H1 (cell line): ENCODE measurements around the gene KCTD15. TPM values are rescaled to one million over a fixed set of nuclear protein-coding genes. Genes with fewer than 3 reads are reported as not detected.

Experiments
- E2F6 ChIP-seq: IDR thresholded peaks from 2 replicates; pipeline ENCODE4 v1.6.1; 2012; ENCODE audit warnings: inconsistent platforms
- HDAC6 ChIP-seq: IDR thresholded peaks from one replicate; pipeline ENCODE4 v1.7.1; 2012; ENCODE audit warnings: low read depth, mild to moderate bottlenecking, inconsistent platforms, low read length, moderate library complexity
- polyA plus RNA-seq, 7 experiments: library from polyadenylated mRNA; depleted of rRNA in 3 of 7; stranded (reverse) in 5 of 7; unstranded in 2 of 7; fragments of >200 nt in 5 of 7; fragments of 200-250 nt in 2 of 7; gene quantifications; 1 replicate in 5 of 7; 2 replicates in 1 of 7; 4 replicates in 1 of 7; pipeline versions ENCODE4 v1.2.1 to v1.2.3, GENCODE V29; 2011 to 2013; ENCODE audit warnings: missing spikeins in 2 of 7, mixed read lengths in 2 of 7
- total RNA-seq: library from RNA; stranded (reverse); fragmentation: NEBNext Ultra II Directional; extraction: Animal tissue kit (Norgen Biotek cat#: 25700); gene quantifications from 2 replicates; pipeline ENCODE4 v1.2.1, GENCODE V29; 2021

Gene KCTD15
- total and polyA plus RNA-seq, 2 of the 8 experiments (the other 6 are each of a cell fraction or from before 2014, with no cell fraction given), result 25.1 to 27.0 TPM

- TF ChIP-seq HDAC6, result no peak
- TF ChIP-seq E2F6, result no peak
Observed at GRCh38 chr19:33747273-33747672, 49.4 kb upstream of the KCTD15 start (continued).
